PC-3 (cell line): Measurements from ENCODE around the gene FKBP9. TPM values are rescaled to one million over a fixed set of nuclear protein-coding genes. Genes with fewer than 3 reads are reported as not detected.

ENCODE experiments used
- ATAC-seq: fragments of 200-7000 bp; cut with Tn5 transposase; 2 replicates; pipeline ENCODE4 v1.9.1; 2020; ENCODE audit warnings: mild to moderate bottlenecking, moderate library complexity
- BruUV-seq: library from RNA; stranded (reverse); fragments of 400-500 nt; replicated peaks from 2 replicates; lab custom pipeline; 2021; lab: Mats Ljungman, UMichigan
- CTCF ChIA-PET: fragments of 300-600 bp; sonication (Branson Sonifier 250); formaldehyde crosslinking; loops from one replicate; lab custom pipeline; 2022; ENCODE audit warnings: antibody characterized with exemption; lab: Charles Lee
- POLR2A ChIA-PET: fragments of 300-600 bp; sonication (Branson Sonifier 250); formaldehyde crosslinking; loops from one replicate; lab custom pipeline; 2022; ENCODE audit warnings: antibody characterized with exemption; ENCODE audit not compliant: unreplicated experiment; lab: Charles Lee
- DNase-seq: peaks from one replicate; pipeline ENCODE4 v3.0.0-alpha.2; 2015
- H2AFZ ChIP-seq: fragments of 300-600 bp; sonication (generic); 2 replicates; pipeline ENCODE4 v1.6.0; 2016; ENCODE audit warnings: antibody characterized with exemption, low read length
- H3F3A ChIP-seq: fragments of 300-600 bp; sonication (generic); one replicate; pipeline ENCODE4 v1.6.0; 2017; ENCODE audit warnings: antibody characterized with exemption, low read length, control low read depth, mild to moderate bottlenecking; ENCODE audit not compliant: unreplicated experiment
- H3K27ac ChIP-seq: fragments of 300-600 bp; sonication (generic); 2 replicates; pipeline ENCODE4 v1.5.1; 2016; ENCODE audit warnings: mild to moderate bottlenecking, low read length
- H3K27me3 ChIP-seq: fragments of 300-600 bp; sonication (generic); 2 replicates; pipeline ENCODE4 v1.6.1; 2016; ENCODE audit warnings: low read length, mixed read lengths
- H3K36me3 ChIP-seq: fragments of 300-600 bp; sonication (generic); 2 replicates; pipeline ENCODE4 v1.6.1; 2016; ENCODE audit warnings: low read depth, mixed run types, low read length, mixed read lengths
- H3K4me1 ChIP-seq: fragments of 300-600 bp; sonication (generic); 2 replicates; pipeline ENCODE4 v1.5.1; 2016; ENCODE audit warnings: low read length; ENCODE audit not compliant: insufficient read depth
- H3K4me2 ChIP-seq: fragments of 300-600 bp; sonication (generic); 2 replicates; pipeline ENCODE4 v1.6.0; 2016; ENCODE audit warnings: low read length
- H3K4me3 ChIP-seq: fragments of 300-600 bp; sonication (generic); 2 replicates; pipeline ENCODE4 v1.5.1; 2016; ENCODE audit warnings: mild to moderate bottlenecking, low read length, mixed read lengths
- H3K79me2 ChIP-seq: fragments of 300-600 bp; sonication (generic); 2 replicates; pipeline ENCODE4 v1.6.1; 2017; ENCODE audit warnings: low read length, mixed read lengths
- H3K9ac ChIP-seq: fragments of 300-600 bp; sonication (generic); 2 replicates; pipeline ENCODE4 v1.6.0; 2016; ENCODE audit warnings: mild to moderate bottlenecking, low read length
- H3K9me2 ChIP-seq: fragments of 300-600 bp; sonication (generic); replicated peaks from 2 replicates; pipeline ENCODE4 v1.6.1; 2016; ENCODE audit warnings: mixed run types, low read length, mixed read lengths
- H3K9me3 ChIP-seq: fragments of 300-600 bp; sonication (generic); 2 replicates; pipeline ENCODE4 v1.6.1; 2016; ENCODE audit warnings: low read length, mixed read lengths
- H4K20me1 ChIP-seq: fragments of 300-600 bp; sonication (generic); 2 replicates; pipeline ENCODE4 v1.6.1; 2016; ENCODE audit warnings: low read length, mixed read lengths
- CTCF ChIP-seq: fragments of 300-600 bp; sonication (generic); conservative IDR thresholded peaks from 2 replicates; pipeline ENCODE4 v1.5.1; 2017; ENCODE audit warnings: antibody characterized with exemption, low read depth, mild to moderate bottlenecking, low read length
- EZH2 ChIP-seq: fragments of 300-600 bp; sonication (generic); IDR thresholded peaks from one replicate; pipeline ENCODE4 v1.6.1; 2017; ENCODE audit warnings: antibody characterized with exemption, mild to moderate bottlenecking, low read length; ENCODE audit not compliant: unreplicated experiment
- EZH2phosphoT487 ChIP-seq: fragments of 300-600 bp; sonication (generic); IDR thresholded peaks from 2 replicates; pipeline ENCODE4 v1.6.1; 2018; ENCODE audit warnings: mild to moderate bottlenecking, antibody characterized with exemption, low read length, borderline replicate concordance
- intact Hi-C: fragments of 100-400 bp; cut with micrococcal nuclease; formaldehyde crosslinking; loops from 2 replicates; pipeline ENCODE4 v1.9.0; 2023
- total RNA-seq: library from RNA; depleted of rRNA; stranded (reverse); fragments of >200 nt; gene quantifications from 2 replicates; pipeline ENCODE4 v1.2.3, GENCODE V29; 2014

The FKBP9 gene
- total RNA-seq, 1 experiment from 2014 or later = 63.4 TPM

- Histone ChIP-seq H3K4me2 (peak overlapping the region; percentile 76), H3K9ac (no peak overlapping the region), H3K9me3 (0 out of 2 replicates have a peak, but pooled peaks cover 4% of the 10 kb centered on the region), H3F3A (no peaks in the 10 kb centered on the region), H3K4me3 (peak overlapping the region; percentile 65; the same call in 1 of the 2 replicates), H3K9me2 (no peaks in the 10 kb centered on the region), H2AFZ (peak overlapping the region; percentile 90), H4K20me1 (no peaks in the 10 kb centered on the region), H3K79me2 (no peaks in the 10 kb centered on the region), H3K36me3 (no peaks in the 10 kb centered on the region), H3K27me3 (no peaks in the 10 kb centered on the region), H3K27ac (no peak overlapping the region), H3K4me1 (peaks cover 3% of the 10 kb centered on the region; the same call in 1 of the 2 replicates)
- no peak for ATAC-seq
- BruUV-seq = no TSS peak
- ChIA-PET POLR2A (interaction anchor here (0.6 kb wide), 1 partner anchor 1553 kb away, joined by 3 read pairs; no protein-coding TSS in a partner anchor), CTCF (interaction anchor here (0.5 to 1.1 kb wide), 4 partner anchors 38 to 164 kb away, joined by 3 to 5 read pairs (median 3); no protein-coding TSS in a partner anchor)
- TF ChIP-seq EZH2phosphoT487 (no peak), EZH2 (no peak), CTCF (0 out of 2 replicates have a peak, but pooled peaks have one; percentile 45)
- intact Hi-C loops = loop anchor here (1.0 to 2.0 kb wide), 3 partner anchors 51 to 143 kb away; no protein-coding TSS in a partner anchor
- no peak for DNase-seq
Measured at GRCh38 chr7:32943252-32944030, 13.8 kb upstream of the FKBP9 start.

- intact Hi-C loops = no loop called here
- no peak for ATAC-seq
- Histone ChIP-seq H3K36me3 (no peaks in the 10 kb centered on the region), H3K9me2 (no peaks in the 10 kb centered on the region), H3K9ac (no peak overlapping the region), H4K20me1 (no peaks in the 10 kb centered on the region), H3K27ac (no peak overlapping the region), H3K79me2 (no peaks in the 10 kb centered on the region), H3K4me3 (no peak overlapping the region), H3F3A (no peaks in the 10 kb centered on the region), H3K9me3 (0 out of 2 replicates have a peak, but pooled peaks cover 4% of the 10 kb centered on the region), H2AFZ (no peak overlapping the region), H3K4me1 (peaks cover 3% of the 10 kb centered on the region; the same call in 1 of the 2 replicates), H3K4me2 (no peak overlapping the region), H3K27me3 (no peaks in the 10 kb centered on the region)
- ChIA-PET POLR2A (no interaction called here), CTCF (interaction anchor here (0.6 kb wide), 1 partner anchor 1835 kb away, joined by 3 read pairs; no protein-coding TSS in a partner anchor)
- TF ChIP-seq EZH2 = no peak
- DNase-seq = no peak
- no TSS peak for BruUV-seq
Measured at GRCh38 chr7:32947420-32947983, 9.7 kb upstream of the FKBP9 start.

GRCh38 chr7:32948202-32948601, 9.0 kb upstream of the FKBP9 start:
- POLR2A ChIA-PET = no interaction called here

More at GRCh38 chr7:32948202-32948601, 9.0 kb upstream of the FKBP9 start:
- Histone ChIP-seq H3K36me3 (no peaks in the 10 kb centered on the region), H2AFZ (no peak overlapping the region), H3K9me3 (0 out of 2 replicates have a peak, but pooled peaks cover 4% of the 10 kb centered on the region), H3K4me2 (no peak overlapping the region), H3K27ac (no peak overlapping the region), H3F3A (no peaks in the 10 kb centered on the region), H3K27me3 (no peaks in the 10 kb centered on the region), H4K20me1 (no peaks in the 10 kb centered on the region), H3K9ac (no peak overlapping the region), H3K79me2 (no peaks in the 10 kb centered on the region), H3K4me3 (no peak overlapping the region), H3K4me1 (peaks cover 1% of the 10 kb centered on the region; the same call in 1 of the 2 replicates), H3K9me2 (no peaks in the 10 kb centered on the region)
- intact Hi-C loops = no loop called here
- TF ChIP-seq CTCF = no peak
- no peak for TF ChIP-seq EZH2
- no peak for TF ChIP-seq EZH2phosphoT487
- no TSS peak for BruUV-seq
- CTCF ChIA-PET = no interaction called here
- DNase-seq (no peak), ATAC-seq (no peak)
